ENCODE results near the gene C1orf53. TPM values are rescaled to one million over a fixed set of nuclear protein-coding genes. Genes with fewer than 3 reads are reported as not detected.
"Not testable (repeated sequence)": the region's sequence is repeated elsewhere in the genome, so short reads cannot be mapped to it uniquely, and the experiment has no call there.

The C1orf53 gene
- total RNA-seq, 1 donor from 2014 or later, result 3.8 TPM

DNA sequence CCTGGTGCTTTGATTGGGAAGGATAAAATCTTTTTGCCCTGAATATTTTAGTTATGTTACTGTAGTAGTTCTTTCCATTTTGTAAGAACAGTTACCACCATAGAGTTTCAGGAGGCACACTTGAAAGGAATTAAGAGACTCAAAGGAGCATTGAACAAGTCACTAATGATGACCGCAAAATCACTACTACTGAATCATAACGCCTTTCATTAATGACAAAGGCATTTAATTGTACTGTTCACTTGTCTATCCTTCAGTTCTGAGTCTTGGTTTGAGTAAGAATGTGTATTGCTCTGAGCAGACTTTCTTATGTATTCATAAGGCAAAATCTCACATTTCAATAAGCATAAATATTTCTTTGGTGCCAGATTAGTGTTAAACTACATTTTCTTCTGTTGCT is 39.6 kb downstream of the C1orf53 start:
- no peak overlapping the region for H3K4me3 Mint-ChIP-seq
- no peaks in the 10 kb centered on the region for H3K36me3 Mint-ChIP-seq
- H3K27ac Mint-ChIP-seq, result no peak overlapping the region
- peaks cover 8% of the 10 kb centered on the region for H3K27me3 Mint-ChIP-seq (ENCODE audit: low read depth)
- H3K4me1 Mint-ChIP-seq, result no peaks in the 10 kb centered on the region
- no peak for DNase-seq (ENCODE audit: low spot score in 2 of 2, unreplicated experiment in 2 of 2)
- TF ChIP-seq, protein P1, sequence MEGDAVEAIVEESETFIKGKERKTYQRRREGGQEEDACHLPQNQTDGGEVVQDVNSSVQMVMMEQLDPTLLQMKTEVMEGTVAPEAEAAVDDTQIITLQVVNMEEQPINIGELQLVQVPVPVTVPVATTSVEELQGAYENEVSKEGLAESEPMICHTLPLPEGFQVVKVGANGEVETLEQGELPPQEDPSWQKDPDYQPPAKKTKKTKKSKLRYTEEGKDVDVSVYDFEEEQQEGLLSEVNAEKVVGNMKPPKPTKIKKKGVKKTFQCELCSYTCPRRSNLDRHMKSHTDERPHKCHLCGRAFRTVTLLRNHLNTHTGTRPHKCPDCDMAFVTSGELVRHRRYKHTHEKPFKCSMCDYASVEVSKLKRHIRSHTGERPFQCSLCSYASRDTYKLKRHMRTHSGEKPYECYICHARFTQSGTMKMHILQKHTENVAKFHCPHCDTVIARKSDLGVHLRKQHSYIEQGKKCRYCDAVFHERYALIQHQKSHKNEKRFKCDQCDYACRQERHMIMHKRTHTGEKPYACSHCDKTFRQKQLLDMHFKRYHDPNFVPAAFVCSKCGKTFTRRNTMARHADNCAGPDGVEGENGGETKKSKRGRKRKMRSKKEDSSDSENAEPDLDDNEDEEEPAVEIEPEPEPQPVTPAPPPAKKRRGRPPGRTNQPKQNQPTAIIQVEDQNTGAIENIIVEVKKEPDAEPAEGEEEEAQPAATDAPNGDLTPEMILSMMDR (IDR thresholded peaks at IDR 0.05; ENCODE audit: unreplicated experiment), result no peak
- H3K9me3 Mint-ChIP-seq, result peaks cover 4% of the 10 kb centered on the region

DNA sequence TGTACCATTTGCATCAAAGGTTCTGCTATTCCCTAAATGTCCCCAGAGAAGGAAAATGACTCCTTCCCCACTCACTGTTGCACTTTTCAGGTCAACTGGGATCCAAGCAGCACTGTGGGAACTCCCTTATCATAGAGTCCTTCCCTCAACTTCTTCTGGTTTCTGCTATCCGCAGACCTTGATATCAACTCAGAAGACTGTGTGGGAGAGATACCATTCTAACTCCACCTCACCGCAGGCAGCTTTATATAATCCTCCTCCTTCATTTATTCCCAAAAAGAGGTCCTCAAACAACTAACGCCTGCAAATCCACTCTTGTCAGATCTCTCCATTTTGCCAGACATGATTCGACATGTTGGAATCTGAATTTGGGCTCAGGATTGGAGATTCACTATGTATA is 42.1 kb downstream of the C1orf53 start:
- H3K27ac Mint-ChIP-seq, result no peak overlapping the region
- TF ChIP-seq, protein P1 (IDR thresholded peaks at IDR 0.05; ENCODE audit: unreplicated experiment), result no peak
- DNase-seq (ENCODE audit: low spot score in 2 of 2, unreplicated experiment in 2 of 2), result no peak
- no peak overlapping the region for H3K4me3 Mint-ChIP-seq
- no peaks in the 10 kb centered on the region for H3K36me3 Mint-ChIP-seq
- peaks cover 4% of the 10 kb centered on the region for H3K9me3 Mint-ChIP-seq
- no peaks in the 10 kb centered on the region for H3K27me3 Mint-ChIP-seq (ENCODE audit: low read depth)
- no peaks in the 10 kb centered on the region for H3K4me1 Mint-ChIP-seq

DNA sequence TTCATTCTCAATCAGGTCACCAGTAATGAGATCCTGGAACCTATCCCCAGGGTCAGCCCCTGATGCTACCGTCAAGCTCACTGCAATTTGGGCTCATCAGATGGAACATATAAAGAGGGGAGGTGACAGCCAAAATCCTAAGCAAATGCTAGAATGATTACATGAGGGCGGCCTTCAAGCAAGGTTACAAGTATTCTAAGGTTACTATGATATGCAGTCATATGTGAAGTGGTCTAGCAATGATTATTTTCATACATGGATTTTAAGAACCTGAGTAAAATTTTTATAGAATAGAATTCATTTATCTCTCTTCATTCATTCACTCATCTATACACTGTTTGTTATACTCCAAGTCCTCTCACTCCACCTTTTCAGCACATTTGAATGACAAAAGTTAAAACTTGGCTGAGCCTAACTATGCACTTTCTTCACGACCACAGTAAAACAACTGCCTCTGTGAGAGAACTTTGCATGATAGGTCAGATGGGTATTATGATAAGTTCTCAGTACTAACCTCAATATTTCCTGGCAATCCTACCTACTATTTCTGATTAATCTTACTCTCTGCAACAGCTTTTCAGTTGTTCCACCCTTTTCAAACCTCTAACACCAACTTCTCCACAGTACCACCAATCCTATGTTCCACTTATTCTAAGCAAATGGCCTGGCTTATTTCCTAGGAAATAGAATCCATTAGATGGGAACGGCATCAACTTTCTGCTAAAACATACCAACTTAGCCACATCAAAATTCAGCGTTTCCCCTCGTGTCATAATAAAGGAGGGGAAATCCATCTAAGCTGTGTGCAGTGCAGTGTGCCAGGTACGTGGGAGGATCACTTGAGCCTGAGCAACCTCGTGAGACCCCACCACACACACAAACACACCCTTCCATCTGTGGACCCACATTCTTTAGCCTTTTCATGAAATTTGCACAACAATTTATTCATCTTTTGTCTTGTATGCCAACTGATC is 46.8 kb downstream of the C1orf53 start:
- Mint-ChIP-seq H3K27ac (no peak overlapping the region), H3K9me3 (peaks cover 4% of the 10 kb centered on the region), H3K4me3 (no peak overlapping the region), H3K4me1 (no peaks in the 10 kb centered on the region), H3K36me3 (no peaks in the 10 kb centered on the region), H3K27me3 (ENCODE audit: low read depth) (no peaks in the 10 kb centered on the region)
- DNase-seq (ENCODE audit: low spot score in 2 of 2, unreplicated experiment in 2 of 2), result no peak
- TF ChIP-seq, protein P1 (IDR thresholded peaks at IDR 0.05; ENCODE audit: unreplicated experiment), result no peak

DNA sequence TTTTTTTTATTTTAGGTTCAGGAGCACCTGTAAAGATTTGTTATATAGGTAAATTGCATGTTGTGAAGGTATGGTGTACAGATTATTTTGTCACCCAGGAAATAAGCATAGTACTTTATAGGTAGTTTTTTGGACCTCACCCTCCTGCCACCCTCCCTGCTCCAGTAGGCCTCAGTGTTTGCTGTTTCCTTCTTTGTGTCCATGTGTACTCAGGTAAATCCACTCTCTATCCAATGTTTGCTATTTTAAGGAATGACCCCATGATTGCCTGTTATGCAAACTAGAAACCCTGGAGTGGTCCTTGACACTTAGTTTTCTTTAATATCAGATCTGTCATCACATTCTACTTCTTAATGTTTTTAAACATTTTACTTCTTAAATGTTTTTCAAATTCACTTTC is 48.7 kb downstream of the C1orf53 start:
- no peak for DNase-seq (ENCODE audit: low spot score in 2 of 2, unreplicated experiment in 2 of 2)
- H3K4me1 Mint-ChIP-seq, result peaks cover 13% of the 10 kb centered on the region
- no peak overlapping the region for H3K4me3 Mint-ChIP-seq
- no peaks in the 10 kb centered on the region for H3K9me3 Mint-ChIP-seq
- no peaks in the 10 kb centered on the region for H3K27me3 Mint-ChIP-seq (ENCODE audit: low read depth)
- TF ChIP-seq, protein P1 (IDR thresholded peaks at IDR 0.05; ENCODE audit: unreplicated experiment), result no peak
- no peaks in the 10 kb centered on the region for H3K36me3 Mint-ChIP-seq
- H3K27ac Mint-ChIP-seq, result no peak overlapping the region

DNA sequence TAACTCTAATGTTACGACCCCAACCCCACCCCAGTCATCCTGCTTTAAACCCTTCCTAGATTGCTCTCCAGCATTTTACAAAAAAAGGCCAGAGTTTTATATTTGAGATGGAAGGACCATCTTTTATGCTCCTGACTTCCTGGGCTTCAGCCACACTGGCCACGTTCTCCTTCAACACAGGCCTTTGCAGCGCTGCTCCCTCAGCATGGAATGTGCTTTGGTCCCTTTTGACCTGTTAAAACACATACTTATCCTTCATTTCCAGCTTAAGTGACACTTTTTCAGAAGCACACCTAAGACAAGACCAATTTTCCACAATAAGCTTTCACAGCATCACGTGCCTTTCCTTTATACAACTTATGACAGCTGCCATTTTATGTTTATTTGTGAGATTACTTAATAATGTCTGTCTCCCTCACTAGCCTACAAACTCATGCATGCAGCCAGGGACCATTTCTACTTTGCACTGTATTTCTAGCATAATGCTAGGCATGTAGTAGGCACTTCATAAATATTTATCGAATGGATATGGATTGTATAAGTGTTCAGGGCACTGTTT is 49.3 kb downstream of the C1orf53 start:
- Mint-ChIP-seq H3K27ac (no peak overlapping the region), H3K4me1 (peaks cover 13% of the 10 kb centered on the region), H3K9me3 (no peaks in the 10 kb centered on the region), H3K36me3 (no peaks in the 10 kb centered on the region), H3K27me3 (ENCODE audit: low read depth) (no peaks in the 10 kb centered on the region), H3K4me3 (no peak overlapping the region)
- DNase-seq (ENCODE audit: low spot score in 2 of 2, unreplicated experiment in 2 of 2), result no peak
- TF ChIP-seq, protein P1 (IDR thresholded peaks at IDR 0.05; ENCODE audit: unreplicated experiment), result no peak

DNA sequence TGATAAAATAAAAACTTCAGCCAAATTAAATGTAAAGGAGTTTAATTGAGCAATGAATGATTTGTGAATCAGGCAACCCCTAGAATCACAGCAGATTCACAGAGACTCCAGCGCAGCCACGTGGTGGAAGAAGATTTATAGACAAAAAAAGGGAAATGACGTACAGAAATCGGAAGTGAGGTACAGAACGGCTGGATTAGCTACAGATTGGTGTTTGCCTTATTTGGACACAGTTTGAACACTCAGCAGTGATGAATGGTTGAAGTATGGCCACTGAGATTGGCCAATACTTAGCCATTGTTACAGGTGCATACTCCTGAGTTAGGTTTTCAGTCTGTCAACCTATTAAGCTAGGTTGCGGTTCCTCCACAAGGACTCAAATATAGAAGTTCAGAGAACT is 51.0 kb downstream of the C1orf53 start:
- H3K36me3 Mint-ChIP-seq; H3K27ac Mint-ChIP-seq; H3K4me3 Mint-ChIP-seq; H3K9me3 Mint-ChIP-seq; H3K27me3 Mint-ChIP-seq (ENCODE audit: low read depth); DNase-seq (ENCODE audit: low spot score in 2 of 2, unreplicated experiment in 2 of 2): not testable (repeated sequence)
- peaks cover 18% of the 10 kb centered on the region for H3K4me1 Mint-ChIP-seq
